K562 (cell line): Measurements from ENCODE around the gene CNNM4. TPM values are rescaled to one million over a fixed set of nuclear protein-coding genes. Genes with fewer than 3 reads are reported as not detected.

ENCODE experiments used
- ATAC-seq: fragments of 200-7000 bp; cut with Tn5 transposase; 3 replicates; pipeline ENCODE4 v1.9.1; 2020; ENCODE audit warnings: moderate library complexity
- BruUV-seq: library from RNA; stranded (reverse); fragments of 400-500 nt; replicated peaks from 2 replicates; lab custom pipeline; 2021; lab: Mats Ljungman, UMichigan
- CTCF ChIA-PET: fragments of 300-600 bp; formaldehyde crosslinking; extraction: SDS; loops from one replicate; lab custom pipeline; 2021; ENCODE audit warnings: low intra/inter-chr PET ratio; lab: Yijun Ruan, JAX
- POLR2A ChIA-PET: fragments of 300-600, 350-650 bp; sonication (Branson Sonifier 250); formaldehyde crosslinking; extraction: SDS; loops from one replicate; lab custom pipeline; 2021; ENCODE audit warnings: antibody characterized with exemption, inconsistent platforms; lab: Yijun Ruan, JAX
- DNase-seq, 4 experiments: peaks; one replicate each; pipeline versions ENCODE4 v3.0.0 to v3.0.0-alpha.2; 2011 to 2018; ENCODE audit warnings: low spot score in 3 of 4, mixed read lengths in 3 of 4; ENCODE audit errors: extremely low read depth in 1 of 4
- FAIRE-seq: peaks from 2 replicates; lab custom pipeline; 2011; peaks lifted over from hg19 to GRCh38; lab: Jason Lieb, UNC
- H2AFZ ChIP-seq: 2 replicates; pipeline ENCODE4 v1.6.0; 2011; ENCODE audit warnings: low read depth, low read length, control low read depth, inconsistent platforms
- H3K27ac ChIP-seq: fragments of 200-600 bp; 3 replicates; pipeline ENCODE4 v1.8.0; 2011; ENCODE audit warnings: low read depth, mild to moderate bottlenecking, control low read depth, inconsistent platforms, low read length, moderate library complexity, mixed read lengths; ENCODE audit errors: extremely low read depth
- H3K27me3 ChIP-seq, 2 experiments: fragments of 300-600 bp in 1 of 2; 2 replicates in 1 of 2; 3 replicates in 1 of 2; pipeline versions ENCODE4 v1.6.0 to v1.8.0; 2011; ENCODE audit warnings: inconsistent platforms in 2 of 2, low read length in 2 of 2, mild to moderate bottlenecking in 1 of 2, mixed read lengths in 1 of 2, moderate library complexity in 1 of 2; ENCODE audit not compliant: control insufficient read depth in 2 of 2, insufficient read depth in 2 of 2
- H3K36me3 ChIP-seq: fragments of 300-600 bp; 3 replicates; pipeline ENCODE4 v1.8.0; 2011; ENCODE audit warnings: mild to moderate bottlenecking, low read length, inconsistent platforms; ENCODE audit not compliant: control insufficient read depth, insufficient read depth
- H3K4me1 ChIP-seq, 2 experiments: fragments of 200-600 bp in 1 of 2; replicated peaks in 1 of 2; 2 replicates in 1 of 2; 3 replicates in 1 of 2; pipeline versions ENCODE4 v1.5.1 to v1.8.0; 2011; ENCODE audit warnings: inconsistent platforms in 2 of 2, low read length in 2 of 2, mild to moderate bottlenecking in 1 of 2, mixed read lengths in 1 of 2, moderate library complexity in 1 of 2; ENCODE audit not compliant: control insufficient read depth in 2 of 2, insufficient read depth in 2 of 2
- H3K4me2 ChIP-seq: 2 replicates; pipeline ENCODE4 v1.6.1; 2011; ENCODE audit warnings: low read length, control low read depth, inconsistent platforms, mixed read lengths; ENCODE audit not compliant: insufficient read depth
- H3K4me3 ChIP-seq: fragments of 200-600 bp; sonication (generic), shearing (Covaris generic); 2 replicates; pipeline ENCODE4 v1.5.1; 2016; ENCODE audit warnings: control low read depth, inconsistent platforms
- H3K79me2 ChIP-seq: fragments of 200-600 bp; 3 replicates; pipeline ENCODE4 v1.8.0; 2011; ENCODE audit warnings: low read length, inconsistent platforms; ENCODE audit not compliant: control insufficient read depth, insufficient read depth
- H3K9ac ChIP-seq, 2 experiments: 2 replicates each; pipeline versions ENCODE4 v1.6.0 to v1.6.1; 2011; ENCODE audit warnings: low read depth in 2 of 2, low read length in 2 of 2, control low read depth in 1 of 2, inconsistent platforms in 1 of 2, mild to moderate bottlenecking in 1 of 2, mixed read lengths in 1 of 2; ENCODE audit not compliant: insufficient read depth in 1 of 2
- H3K9me1 ChIP-seq: one replicate; pipeline ENCODE4 v1.6.0; 2011; ENCODE audit warnings: inconsistent platforms, mild to moderate bottlenecking, low read length, moderate library complexity; ENCODE audit not compliant: control insufficient read depth, insufficient read depth
- H3K9me3 ChIP-seq: replicated peaks from 2 replicates; pipeline ENCODE4 v1.5.1; 2011; ENCODE audit warnings: low read depth, low read length, inconsistent platforms; ENCODE audit not compliant: control insufficient read depth, insufficient read depth
- H4K20me1 ChIP-seq: replicated peaks from 2 replicates; pipeline ENCODE4 v1.6.1; 2011; ENCODE audit warnings: low read length, inconsistent platforms, mixed read lengths; ENCODE audit not compliant: control insufficient read depth, insufficient read depth
- BRD4 ChIP-seq: fragments of 200-600 bp; sonication (generic); IDR thresholded peaks from 2 replicates; pipeline ENCODE4 v1.6.1; 2017; ENCODE audit warnings: inconsistent platforms
- EWSR1 ChIP-seq: fragments of 450-650 bp; IDR thresholded peaks from 2 replicates; pipeline ENCODE4 v1.6.1; 2018; ENCODE audit warnings: borderline replicate concordance, mild to moderate bottlenecking, low read depth, moderate library complexity; ENCODE audit not compliant: partially characterized antibody
- HNRNPK ChIP-seq: fragments of 200-400 bp; formaldehyde crosslinking; IDR thresholded peaks from one replicate; pipeline ENCODE4 v1.6.1; 2018; ENCODE audit warnings: mild to moderate bottlenecking, low read depth, low read length; ENCODE audit not compliant: poor library complexity, severe bottlenecking
- HNRNPLL ChIP-seq: fragments of 200-400 bp; formaldehyde crosslinking; IDR thresholded peaks from 2 replicates; pipeline ENCODE4 v1.6.1; 2017; ENCODE audit warnings: low read length, low read depth, mild to moderate bottlenecking; ENCODE audit not compliant: poor library complexity, severe bottlenecking
- KDM4B ChIP-seq, 2 experiments: fragments of 450-650 bp in 1 of 2; sonication (generic) in 1 of 2; IDR thresholded peaks; 2 replicates each; pipeline ENCODE4 v1.6.1; 2016 to 2017; ENCODE audit warnings: borderline replicate concordance in 2 of 2, antibody characterized with exemption in 1 of 2, low read depth in 1 of 2, mild to moderate bottlenecking in 1 of 2
- KLF1 ChIP-seq: fragments of 450-650 bp; IDR thresholded peaks from 2 replicates; pipeline ENCODE4 v1.6.1; 2016; ENCODE audit warnings: missing genetic modification characterization, missing compliant biosample characterization
- NFIX ChIP-seq: fragments of 250-450 bp; sonication (Bioruptor Pico); IDR thresholded peaks from 2 replicates; pipeline ENCODE4 v1.4.0; 2020; ENCODE audit warnings: low read depth, mild to moderate bottlenecking, moderate library complexity
- RHOXF2B ChIP-seq: fragments of 250-450 bp; sonication (Bioruptor Pico); conservative IDR thresholded peaks from 2 replicates; pipeline ENCODE4 v1.5.1; 2021
- RUNX1 ChIP-seq: sonication (generic); IDR thresholded peaks from 2 replicates; pipeline ENCODE4 v1.6.1; 2016; ENCODE audit warnings: antibody characterized with exemption, low read depth
- ZNF586 ChIP-seq: fragments of 450-650 bp; formaldehyde crosslinking; conservative IDR thresholded peaks from 2 replicates; pipeline ENCODE4 v1.4.0; 2020; ENCODE audit warnings: mild to moderate bottlenecking, moderate library complexity
- WGBS: fragments of 100-300 bp; shearing (Covaris generic); methylation state at CpG from one replicate; pipeline ENCODE4 v1.1.6; 2016; ENCODE audit warnings: low coverage, mixed read lengths; ENCODE audit not compliant: insufficient coverage; ENCODE audit errors: missing lambda C conversion rate; 5-methylcytosine and 5-hydroxymethylcytosine counted together
- in situ Hi-C: fragments of 300-500 bp; cut with MboI; formaldehyde crosslinking; loops from 4 replicates; pipeline ENCODE4 v1.15.0; 2018; ENCODE audit warnings: inconsistent platforms, mixed read lengths
- intact Hi-C: fragments of 100-400 bp; cut with micrococcal nuclease; formaldehyde crosslinking; loops from 2 replicates; pipeline ENCODE4 v1.14.2; 2022
- polyA plus RNA-seq, 8 experiments: library from polyadenylated mRNA; depleted of rRNA in 4 of 8; stranded (reverse) in 5 of 8; unstranded in 3 of 8; fragments of >200 nt; fragmentation: Nextera tagmentation in 2 of 8; fragmentation: Illumina TruSeq in 1 of 8; extraction: Ambion mirVana in 2 of 8; extraction: Trizol in 1 of 8; gene quantifications; 2 replicates each; pipeline versions ENCODE4 v1.2.1 to v1.2.3, GENCODE V29; 2011 to 2014; ENCODE audit warnings: inconsistent platforms in 1 of 8, missing spikeins in 1 of 8
- total RNA-seq, 7 experiments: library from RNA; depleted of rRNA in 6 of 7; stranded (reverse); fragments of >200 nt in 6 of 7; fragmentation: Illumina TruSeq in 2 of 7; extraction: Trizol in 2 of 7; gene quantifications; 2 replicates each; pipeline versions ENCODE4 v1.2.1 to v1.2.3, GENCODE V29; 2011 to 2021; ENCODE audit warnings: low replicate concordance in 1 of 7
- TF ChIP-seq, protein P1 (sequence below), 2 experiments: IDR thresholded peaks; 2 replicates each; pipeline ENCODE4 v1.6.1; 2012; ENCODE audit warnings: improper control_type of control experiment in 2 of 2, low read depth in 2 of 2, low read length in 2 of 2, borderline replicate concordance in 1 of 2
- TF ChIP-seq, protein P2 (sequence below): fragments of 250-450 bp; sonication (Bioruptor Pico); IDR thresholded peaks from 2 replicates; pipeline ENCODE4 v1.5.0; 2020; ENCODE audit warnings: mild to moderate bottlenecking, borderline replicate concordance

The CNNM4 gene
- total and polyA plus RNA-seq, 9 of the 15 experiments (the other 6 are each of a cell fraction or from before 2014, with no cell fraction given): 0.96 to 6.3 (median 2.8) TPM

GRCh38 chr2:96733931-96734330, 26.8 kb upstream of the CNNM4 start:
- ATAC-seq: no peak
- CTCF ChIA-PET: no interaction called here
- 57% methylated on average over 3 of the region's 3 CpGs for WGBS

More at GRCh38 chr2:96733931-96734330, 26.8 kb upstream of the CNNM4 start:
- in situ Hi-C loops (no loop called here), intact Hi-C loops (no loop called here)
- FAIRE-seq (no peak), DNase-seq (no peak)
- Histone ChIP-seq H3K9me3 (no peaks in the 10 kb centered on the region), H3K4me2 (no peak overlapping the region), H3K4me1 (peaks cover 3 to 6% of the 10 kb centered on the region in 2 experiments; a peak in 3 of 5 replicates), H2AFZ (no peak overlapping the region), H4K20me1 (no peaks in the 10 kb centered on the region), H3K27me3 (no peaks in the 10 kb centered on the region), H3K79me2 (peaks cover 7% of the 10 kb centered on the region; the same call in 2 of the 3 replicates), H3K36me3 (peaks cover 62% of the 10 kb centered on the region; the same call in 2 of the 3 replicates), H3K27ac (no peak overlapping the region), H3K9ac (no peak overlapping the region), H3K4me3 (no peak overlapping the region), H3K9me1 (no peaks in the 10 kb centered on the region)
- TF ChIP-seq KDM4B (IDR thresholded peaks at IDR 0.05; ENCODE audit: borderline replicate concordance in 2 of 2, low read depth in 1 of 2): no peak
- TF ChIP-seq RHOXF2B (CRISPR knock-in tag): no peak
- no peak for TF ChIP-seq HNRNPK
- no peak for TF ChIP-seq EWSR1
- no peak for TF ChIP-seq RUNX1
- TF ChIP-seq NFIX: no peak
- TF ChIP-seq KLF1 (tag): no peak
- TF ChIP-seq, protein P1, sequence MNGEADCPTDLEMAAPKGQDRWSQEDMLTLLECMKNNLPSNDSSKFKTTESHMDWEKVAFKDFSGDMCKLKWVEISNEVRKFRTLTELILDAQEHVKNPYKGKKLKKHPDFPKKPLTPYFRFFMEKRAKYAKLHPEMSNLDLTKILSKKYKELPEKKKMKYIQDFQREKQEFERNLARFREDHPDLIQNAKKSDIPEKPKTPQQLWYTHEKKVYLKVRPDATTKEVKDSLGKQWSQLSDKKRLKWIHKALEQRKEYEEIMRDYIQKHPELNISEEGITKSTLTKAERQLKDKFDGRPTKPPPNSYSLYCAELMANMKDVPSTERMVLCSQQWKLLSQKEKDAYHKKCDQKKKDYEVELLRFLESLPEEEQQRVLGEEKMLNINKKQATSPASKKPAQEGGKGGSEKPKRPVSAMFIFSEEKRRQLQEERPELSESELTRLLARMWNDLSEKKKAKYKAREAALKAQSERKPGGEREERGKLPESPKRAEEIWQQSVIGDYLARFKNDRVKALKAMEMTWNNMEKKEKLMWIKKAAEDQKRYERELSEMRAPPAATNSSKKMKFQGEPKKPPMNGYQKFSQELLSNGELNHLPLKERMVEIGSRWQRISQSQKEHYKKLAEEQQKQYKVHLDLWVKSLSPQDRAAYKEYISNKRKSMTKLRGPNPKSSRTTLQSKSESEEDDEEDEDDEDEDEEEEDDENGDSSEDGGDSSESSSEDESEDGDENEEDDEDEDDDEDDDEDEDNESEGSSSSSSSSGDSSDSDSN (IDR thresholded peaks at IDR 0.05; ENCODE audit: borderline replicate concordance in 1 of 2, low read depth in 2 of 2, low read length in 2 of 2): no peak
- no peak for TF ChIP-seq ZNF586
- no peak for TF ChIP-seq BRD4
- no peak for TF ChIP-seq HNRNPLL
- TF ChIP-seq, protein P2, sequence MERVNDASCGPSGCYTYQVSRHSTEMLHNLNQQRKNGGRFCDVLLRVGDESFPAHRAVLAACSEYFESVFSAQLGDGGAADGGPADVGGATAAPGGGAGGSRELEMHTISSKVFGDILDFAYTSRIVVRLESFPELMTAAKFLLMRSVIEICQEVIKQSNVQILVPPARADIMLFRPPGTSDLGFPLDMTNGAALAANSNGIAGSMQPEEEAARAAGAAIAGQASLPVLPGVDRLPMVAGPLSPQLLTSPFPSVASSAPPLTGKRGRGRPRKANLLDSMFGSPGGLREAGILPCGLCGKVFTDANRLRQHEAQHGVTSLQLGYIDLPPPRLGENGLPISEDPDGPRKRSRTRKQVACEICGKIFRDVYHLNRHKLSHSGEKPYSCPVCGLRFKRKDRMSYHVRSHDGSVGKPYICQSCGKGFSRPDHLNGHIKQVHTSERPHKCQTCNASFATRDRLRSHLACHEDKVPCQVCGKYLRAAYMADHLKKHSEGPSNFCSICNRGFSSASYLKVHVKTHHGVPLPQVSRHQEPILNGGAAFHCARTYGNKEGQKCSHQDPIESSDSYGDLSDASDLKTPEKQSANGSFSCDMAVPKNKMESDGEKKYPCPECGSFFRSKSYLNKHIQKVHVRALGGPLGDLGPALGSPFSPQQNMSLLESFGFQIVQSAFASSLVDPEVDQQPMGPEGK (CRISPR knock-in tag): no peak
- POLR2A ChIA-PET: interaction anchor here (1.1 kb wide), 1 partner anchor 21 kb away, joined by 3 read pairs; no protein-coding TSS in a partner anchor
- BruUV-seq: no TSS peak
